Peyer's patch (tissue), 4 donors: ENCODE results near the gene IFNG. TPM values are rescaled to one million over a fixed set of nuclear protein-coding genes. Genes with fewer than 3 reads are reported as not detected.

Experiments
- DNase-seq, 3 donors: peaks; one replicate each; pipeline ENCODE4 v3.0.0-alpha.2; 2017 to 2019
- H3K27ac ChIP-seq, 4 donors: fragments of 200-600 bp; sonication (generic); one replicate each; pipeline ENCODE4 v1.5.1; 2016 to 2019
- H3K27me3 ChIP-seq, 2 donors: fragments of 200-600 bp; sonication (generic); one replicate each; pipeline ENCODE4 v1.5.1; 2019
- H3K36me3 ChIP-seq, 3 donors: fragments of 200-600 bp; sonication (generic); one replicate each; pipeline ENCODE4 v1.5.1; 2016 to 2019
- H3K4me1 ChIP-seq, 4 donors: fragments of 200-600 bp; sonication (generic); one replicate each; pipeline ENCODE4 v1.5.1; 2016 to 2019
- H3K4me3 ChIP-seq, 4 donors: fragments of 200-600 bp; sonication (generic); 1 replicate in 3 of 4; 2 replicates in 1 of 4; pipeline ENCODE4 v1.5.1; 2016 to 2019; ENCODE audit warnings: mild to moderate bottlenecking in 1 of 4
- H3K9me3 ChIP-seq, 4 donors: fragments of 200-600 bp; sonication (generic); one replicate each; pipeline ENCODE4 v1.5.1; 2016 to 2019; ENCODE audit warnings: mild to moderate bottlenecking in 1 of 4
- CTCF ChIP-seq, 6 experiments: fragments of 450-650 bp in 4 of 6; fragments of 200-600 bp in 2 of 6; sonication (generic) in 1 of 6; IDR thresholded peaks; one replicate each; pipeline ENCODE4 v1.5.1; 2017 to 2019; ENCODE audit warnings: antibody characterized with exemption in 6 of 6, mild to moderate bottlenecking in 3 of 6, moderate library complexity in 1 of 6
- POLR2A ChIP-seq, 2 donors: fragments of 450-650 bp; IDR thresholded peaks; one replicate each; pipeline ENCODE4 v1.5.1; 2017; ENCODE audit warnings: antibody characterized with exemption in 2 of 2, mild to moderate bottlenecking in 2 of 2, moderate library complexity in 2 of 2
- total RNA-seq, 4 donors: library from RNA; depleted of rRNA; stranded (reverse); fragments of >200 nt; gene quantifications; one replicate each; pipeline ENCODE4 v1.1.0, GENCODE V29; 2016

IFNG gene
- total RNA-seq, 4 donors from 2014 or later: not detected

- no peak overlapping the region for H3K27ac ChIP-seq
- no peaks in the 10 kb centered on the region for H3K36me3 ChIP-seq
- H3K27me3 ChIP-seq: no peaks in the 10 kb centered on the region
- H3K4me1 ChIP-seq: no peaks in the 10 kb centered on the region
- TF ChIP-seq CTCF (IDR thresholded peaks at IDR 0.05) (no peak), POLR2A (IDR thresholded peaks at IDR 0.05) (no peak)
- no peak for DNase-seq
- no peak overlapping the region for H3K4me3 ChIP-seq
- H3K9me3 ChIP-seq: no peaks in the 10 kb centered on the region
Observed at GRCh38 chr12:68173792-68174191, 14.3 kb upstream of the IFNG start.

- no peak for TF ChIP-seq CTCF (IDR thresholded peaks at IDR 0.05)
- no peak for TF ChIP-seq POLR2A (IDR thresholded peaks at IDR 0.05)
- H3K4me3 ChIP-seq: no peak overlapping the region
- no peaks in the 10 kb centered on the region for H3K4me1 ChIP-seq
Observed at GRCh38 chr12:68170726-68171125, 11.2 kb upstream of the IFNG start.

GRCh38 chr12:68169213-68169889, 9.8 kb upstream of the IFNG start:
- Histone ChIP-seq H3K27ac (no peak overlapping the region), H3K4me3 (no peak overlapping the region)
- TF ChIP-seq POLR2A (IDR thresholded peaks at IDR 0.05): no peak
- no peak for TF ChIP-seq CTCF (IDR thresholded peaks at IDR 0.05)

More at GRCh38 chr12:68170726-68171125, 11.2 kb upstream of the IFNG start:
- Histone ChIP-seq H3K27me3 (no peaks in the 10 kb centered on the region), H3K36me3 (no peaks in the 10 kb centered on the region), H3K27ac (no peak overlapping the region), H3K9me3 (no peaks in the 10 kb centered on the region)
- no peak for DNase-seq

GRCh38 chr12:68166317-68166831, 6.8 kb upstream of the IFNG start:
- Histone ChIP-seq H3K4me1 (no peaks in the 10 kb centered on the region), H3K27ac (no peak overlapping the region), H3K9me3 (no peaks in the 10 kb centered on the region), H3K27me3 (no peaks in the 10 kb centered on the region), H3K4me3 (no peak overlapping the region), H3K36me3 (no peaks in the 10 kb centered on the region)
- no peak for DNase-seq
- TF ChIP-seq POLR2A (IDR thresholded peaks at IDR 0.05) (no peak), CTCF (IDR thresholded peaks at IDR 0.05) (no peak)

More at GRCh38 chr12:68169213-68169889, 9.8 kb upstream of the IFNG start:
- Histone ChIP-seq H3K36me3 (no peaks in the 10 kb centered on the region), H3K9me3 (no peaks in the 10 kb centered on the region), H3K4me1 (no peaks in the 10 kb centered on the region), H3K27me3 (no peaks in the 10 kb centered on the region)
- no peak for DNase-seq

- H3K9me3 ChIP-seq: no peaks in the 10 kb centered on the region
- no peaks in the 10 kb centered on the region for H3K36me3 ChIP-seq
- H3K4me3 ChIP-seq: no peak overlapping the region
- no peak overlapping the region for H3K27ac ChIP-seq
- TF ChIP-seq POLR2A (IDR thresholded peaks at IDR 0.05) (no peak), CTCF (IDR thresholded peaks at IDR 0.05) (no peak)
- no peaks in the 10 kb centered on the region for H3K4me1 ChIP-seq
- DNase-seq: no peak
- no peaks in the 10 kb centered on the region for H3K27me3 ChIP-seq
Observed at GRCh38 chr12:68163560-68164081, 4.1 kb upstream of the IFNG start.
